GM12878 (cell line): ENCODE data around the gene CHD9. TPM values are rescaled to one million over a fixed set of nuclear protein-coding genes. Genes with fewer than 3 reads are reported as not detected.
A peak's percentile ranks its signal among the peaks of the same experiment; 100 is the strongest.

Experiments used
- ATAC-seq: fragments of 200-7000 bp; cut with Tn5 transposase; 3 replicates; pipeline ENCODE4 v1.9.1; 2020; ENCODE audit warnings: mild to moderate bottlenecking, moderate library complexity
- BruUV-seq: library from RNA; stranded (reverse); fragments of 400-500 nt; replicated peaks from 2 replicates; lab custom pipeline; 2021; lab: Mats Ljungman, UMichigan
- CTCF ChIA-PET: fragments of 300-600 bp; sonication (Branson Sonifier 250); formaldehyde crosslinking; extraction: SDS; loops from one replicate; lab custom pipeline; 2021; ENCODE audit warnings: inconsistent platforms; lab: Yijun Ruan, JAX
- POLR2A ChIA-PET: fragments of 350-600 bp; formaldehyde crosslinking; extraction: SDS; loops from one replicate; lab custom pipeline; 2021; ENCODE audit warnings: inconsistent platforms; lab: Charles Lee
- RAD21 ChIA-PET: fragments of 300-600 bp; sonication (Branson Sonifier 250); formaldehyde crosslinking; loops from one replicate; lab custom pipeline; 2023; ENCODE audit warnings: antibody characterized with exemption; ENCODE audit not compliant: unreplicated experiment; lab: Charles Lee
- SMC1A ChIA-PET: fragments of 300-600 bp; sonication (Branson Sonifier 250); formaldehyde crosslinking; loops from one replicate; lab custom pipeline; 2023; ENCODE audit not compliant: unreplicated experiment, uncharacterized antibody; lab: Charles Lee
- DNase-seq: peaks from one replicate; pipeline ENCODE4 v3.0.0-alpha.2; 2011; ENCODE audit warnings: low read depth, low spot score
- FAIRE-seq: peaks from 3 replicates; lab custom pipeline; 2011; peaks lifted over from hg19 to GRCh38; lab: Jason Lieb, UNC
- H2AFZ ChIP-seq: 2 replicates; pipeline ENCODE4 v1.6.0; 2011; ENCODE audit warnings: low read depth, low read length, control low read depth; ENCODE audit not compliant: control insufficient read depth
- H3K27ac ChIP-seq: 2 replicates; pipeline ENCODE4 v1.5.1; 2011; ENCODE audit warnings: control low read depth; ENCODE audit not compliant: control insufficient read depth, insufficient read depth
- H3K27me3 ChIP-seq, 2 experiments: replicated peaks in 1 of 2; 2 replicates each; pipeline versions ENCODE4 v1.6.0 to v1.6.1; 2011; ENCODE audit warnings: low read length in 1 of 2; ENCODE audit not compliant: control insufficient read depth in 2 of 2, insufficient read depth in 2 of 2
- H3K36me3 ChIP-seq, 2 experiments: 2 replicates each; pipeline ENCODE4 v1.5.1; 2011; ENCODE audit warnings: low read length in 1 of 2; ENCODE audit not compliant: control insufficient read depth in 2 of 2, insufficient read depth in 2 of 2
- H3K4me1 ChIP-seq: 2 replicates; pipeline ENCODE4 v1.6.1; 2011; ENCODE audit warnings: mild to moderate bottlenecking, low read length, moderate library complexity, mixed read lengths; ENCODE audit not compliant: control insufficient read depth, insufficient read depth
- H3K4me2 ChIP-seq: 2 replicates; pipeline ENCODE4 v1.6.0; 2011; ENCODE audit warnings: control low read depth; ENCODE audit not compliant: control insufficient read depth, insufficient read depth
- H3K4me3 ChIP-seq: fragments of 200-600 bp; sonication (generic); 2 replicates; pipeline ENCODE4 v1.5.1; 2016
- H3K79me2 ChIP-seq: 2 replicates; pipeline ENCODE4 v1.6.0; 2011; ENCODE audit warnings: low read length; ENCODE audit not compliant: control insufficient read depth, insufficient read depth
- H3K9ac ChIP-seq: 2 replicates; pipeline ENCODE4 v1.8.0; 2011; ENCODE audit warnings: low read length, control low read depth, mixed read lengths; ENCODE audit not compliant: control insufficient read depth, insufficient read depth
- H3K9me3 ChIP-seq: replicated peaks from 3 replicates; pipeline ENCODE4 v1.5.1; 2011; ENCODE audit warnings: mild to moderate bottlenecking, low read length; ENCODE audit not compliant: control insufficient read depth, insufficient read depth
- H4K20me1 ChIP-seq: 2 replicates; pipeline ENCODE4 v1.6.0; 2011; ENCODE audit not compliant: control insufficient read depth, insufficient read depth
- HSF1 ChIP-seq: fragments of 150-350 bp; IDR thresholded peaks from 2 replicates; pipeline ENCODE4 v1.6.1; 2014; ENCODE audit warnings: mild to moderate bottlenecking, low read depth, low read length
- PAX5 ChIP-seq: IDR thresholded peaks from 2 replicates; pipeline ENCODE4 v1.6.1; 2011; ENCODE audit warnings: low read depth, low read length, borderline replicate concordance
- RELB ChIP-seq: fragments of 450-650 bp; IDR thresholded peaks from 2 replicates; pipeline ENCODE4 v1.6.1; 2017; ENCODE audit warnings: low read depth, mild to moderate bottlenecking, moderate library complexity
- SMAD5 ChIP-seq: IDR thresholded peaks from 2 replicates; pipeline ENCODE4 v1.6.1; 2016; ENCODE audit warnings: antibody characterized with exemption, low read depth
- SPI1 ChIP-seq: IDR thresholded peaks from 2 replicates; pipeline ENCODE4 v1.6.1; 2011; ENCODE audit warnings: low read depth, mild to moderate bottlenecking, low read length, moderate library complexity, borderline replicate concordance; ENCODE audit not compliant: insufficient read depth
- SREBF1 ChIP-seq: IDR thresholded peaks from 2 replicates; pipeline ENCODE4 v1.6.1; 2012; ENCODE audit warnings: mild to moderate bottlenecking, low read length
- SUPT20H ChIP-seq: IDR thresholded peaks from 2 replicates; pipeline ENCODE4 v1.6.1; 2011; ENCODE audit warnings: low read depth, mild to moderate bottlenecking, low read length, moderate library complexity, borderline replicate concordance; ENCODE audit not compliant: control insufficient read depth
- YBX1 ChIP-seq: fragments of 450-650 bp; IDR thresholded peaks from 2 replicates; pipeline ENCODE4 v1.6.1; 2016; ENCODE audit warnings: antibody characterized with exemption
- ZZZ3 ChIP-seq: IDR thresholded peaks from 2 replicates; pipeline ENCODE4 v1.6.1; 2011; ENCODE audit warnings: low read depth; ENCODE audit not compliant: control insufficient read depth, insufficient read length
- WGBS: methylation state at CpG from one replicate; pipeline ENCODE4 v1.1.6; 2016; ENCODE audit warnings: low lambda C conversion rate; ENCODE audit not compliant: insufficient replicate concordance, insufficient coverage; ENCODE audit errors: missing lambda C conversion rate; 5-methylcytosine and 5-hydroxymethylcytosine counted together
- in situ Hi-C: fragments of 300-500 bp; cut with MboI; formaldehyde crosslinking; loops from 9 replicates; pipeline ENCODE4 v1.14.3; 2018; ENCODE audit warnings: mixed read lengths
- intact Hi-C: fragments of 100-400 bp; cut with micrococcal nuclease; formaldehyde crosslinking; loops from one replicate; pipeline ENCODE4 v1.14.2; 2022; ENCODE audit not compliant: unreplicated experiment
- polyA plus RNA-seq, 11 experiments: library from polyadenylated mRNA; depleted of rRNA in 4 of 11; unstranded in 6 of 11; stranded (reverse) in 5 of 11; fragments of >200 nt; fragmentation: Nextera tagmentation in 4 of 11; fragmentation: Illumina TruSeq in 1 of 11; extraction: Ambion mirVana in 4 of 11; extraction: Trizol in 1 of 11; gene quantifications; 1 replicate in 1 of 11; 2 replicates in 10 of 11; pipeline versions ENCODE4 v1.2.1 to v1.2.3, GENCODE V29; 2011 to 2016; ENCODE audit warnings: inconsistent platforms in 2 of 11, missing spikeins in 2 of 11, low read depth in 1 of 11
- total RNA-seq, 4 experiments: library from RNA; depleted of rRNA in 3 of 4; stranded (reverse); fragments of >200 nt in 3 of 4; fragmentation: Illumina TruSeq in 1 of 4; extraction: Trizol in 1 of 4; gene quantifications; 2 replicates each; pipeline versions ENCODE4 v1.2.1 to v1.2.3, GENCODE V29; 2013 to 2021
- TF ChIP-seq, protein P1 (sequence below): fragments of 450-650 bp; IDR thresholded peaks from 2 replicates; pipeline ENCODE4 v1.6.1; 2017; ENCODE audit warnings: mild to moderate bottlenecking, moderate library complexity
- TF ChIP-seq, protein P2 (sequence below): fragments of 450-650 bp; IDR thresholded peaks from 2 replicates; pipeline ENCODE4 v1.6.1; 2017; ENCODE audit warnings: borderline replicate concordance

Gene CHD9
- total and polyA plus RNA-seq, 10 of the 15 experiments (the other 5 are each of a cell fraction or from before 2014, with no cell fraction given): 29.2 to 95.7 (median 54.3) TPM

DNA sequence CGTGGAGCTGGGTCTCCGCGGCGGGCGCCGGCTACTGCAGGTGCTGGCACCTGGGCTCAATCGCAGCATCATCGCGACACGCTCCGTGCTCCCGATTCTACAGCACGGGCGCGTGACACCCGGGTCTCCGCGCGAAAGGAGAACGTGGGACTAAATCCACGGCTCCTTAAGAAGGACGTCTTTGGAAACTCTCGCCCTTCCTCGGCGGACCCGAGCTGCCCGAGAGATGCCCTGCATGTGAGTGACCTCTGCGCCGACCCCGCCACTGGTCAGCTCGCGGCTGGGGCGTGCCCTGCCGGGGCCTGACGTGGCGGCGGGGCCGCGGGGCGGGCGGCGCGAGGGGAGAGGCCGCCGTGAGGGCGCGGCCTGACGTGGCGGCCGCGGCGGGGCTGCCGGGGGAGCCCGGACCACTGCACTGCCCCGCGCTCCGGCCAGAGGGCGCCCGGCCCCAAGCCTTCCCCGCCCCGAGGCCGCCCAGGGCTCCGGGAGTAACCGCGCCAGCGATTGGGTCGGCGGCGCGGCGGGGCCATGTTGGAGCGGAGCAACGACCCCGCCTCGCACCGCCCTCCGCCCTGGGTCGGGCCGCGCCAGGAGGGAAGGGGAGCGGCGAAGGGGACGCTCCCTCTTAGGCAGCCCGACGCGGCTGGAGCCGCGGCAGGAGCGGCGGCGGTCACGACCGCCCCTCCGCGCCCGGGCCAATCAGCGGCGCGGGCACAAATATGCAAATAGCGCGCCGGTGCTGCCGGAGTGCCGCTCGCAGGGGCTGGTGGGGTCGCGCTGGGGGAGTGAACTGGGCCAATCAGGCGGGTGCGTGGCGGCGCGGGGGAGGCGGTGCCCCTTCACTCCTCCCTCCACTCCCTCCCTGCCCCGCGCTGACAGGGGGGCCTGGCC, 75.6 kb downstream of the CHD9 start (continued):
- TF ChIP-seq, protein P1, sequence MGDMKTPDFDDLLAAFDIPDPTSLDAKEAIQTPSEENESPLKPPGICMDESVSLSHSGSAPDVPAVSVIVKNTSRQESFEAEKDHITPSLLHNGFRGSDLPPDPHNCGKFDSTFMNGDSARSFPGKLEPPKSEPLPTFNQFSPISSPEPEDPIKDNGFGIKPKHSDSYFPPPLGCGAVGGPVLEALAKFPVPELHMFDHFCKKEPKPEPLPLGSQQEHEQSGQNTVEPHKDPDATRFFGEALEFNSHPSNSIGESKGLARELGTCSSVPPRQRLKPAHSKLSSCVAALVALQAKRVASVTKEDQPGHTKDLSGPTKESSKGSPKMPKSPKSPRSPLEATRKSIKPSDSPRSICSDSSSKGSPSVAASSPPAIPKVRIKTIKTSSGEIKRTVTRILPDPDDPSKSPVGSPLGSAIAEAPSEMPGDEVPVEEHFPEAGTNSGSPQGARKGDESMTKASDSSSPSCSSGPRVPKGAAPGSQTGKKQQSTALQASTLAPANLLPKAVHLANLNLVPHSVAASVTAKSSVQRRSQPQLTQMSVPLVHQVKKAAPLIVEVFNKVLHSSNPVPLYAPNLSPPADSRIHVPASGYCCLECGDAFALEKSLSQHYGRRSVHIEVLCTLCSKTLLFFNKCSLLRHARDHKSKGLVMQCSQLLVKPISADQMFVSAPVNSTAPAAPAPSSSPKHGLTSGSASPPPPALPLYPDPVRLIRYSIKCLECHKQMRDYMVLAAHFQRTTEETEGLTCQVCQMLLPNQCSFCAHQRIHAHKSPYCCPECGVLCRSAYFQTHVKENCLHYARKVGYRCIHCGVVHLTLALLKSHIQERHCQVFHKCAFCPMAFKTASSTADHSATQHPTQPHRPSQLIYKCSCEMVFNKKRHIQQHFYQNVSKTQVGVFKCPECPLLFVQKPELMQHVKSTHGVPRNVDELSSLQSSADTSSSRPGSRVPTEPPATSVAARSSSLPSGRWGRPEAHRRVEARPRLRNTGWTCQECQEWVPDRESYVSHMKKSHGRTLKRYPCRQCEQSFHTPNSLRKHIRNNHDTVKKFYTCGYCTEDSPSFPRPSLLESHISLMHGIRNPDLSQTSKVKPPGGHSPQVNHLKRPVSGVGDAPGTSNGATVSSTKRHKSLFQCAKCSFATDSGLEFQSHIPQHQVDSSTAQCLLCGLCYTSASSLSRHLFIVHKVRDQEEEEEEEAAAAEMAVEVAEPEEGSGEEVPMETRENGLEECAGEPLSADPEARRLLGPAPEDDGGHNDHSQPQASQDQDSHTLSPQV: 0 out of 2 replicates have a peak, but pooled peaks have one; percentile 34
- TF ChIP-seq, all 136 proteins: peak for 46

DNA sequence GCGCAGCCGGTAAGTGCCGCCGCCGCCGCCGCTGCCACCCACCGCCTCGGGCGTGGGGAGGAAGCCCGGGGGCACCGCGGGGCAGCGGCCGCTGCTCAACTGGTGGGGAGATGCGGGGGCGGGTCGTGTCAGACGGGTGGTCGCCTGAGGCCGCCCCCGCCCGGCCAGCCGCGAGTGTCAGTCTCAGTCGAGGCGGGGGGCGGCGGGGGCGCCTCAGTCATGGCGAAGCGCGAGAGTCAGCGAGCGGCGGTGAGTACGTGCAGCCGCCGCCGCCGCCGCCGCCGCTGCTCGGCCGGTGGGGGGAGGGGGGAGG, 76.2 kb downstream of the CHD9 start:
- ATAC-seq (no peak), FAIRE-seq (no peak), DNase-seq (no peak)
- H3K4me1 ChIP-seq: peaks cover 20% of the 10 kb centered on the region
- H2AFZ ChIP-seq: peak overlapping the region; percentile 16; the same call in 1 of the 2 replicates
- peak overlapping the region; percentile 79 for H3K27ac ChIP-seq
- RAD21 ChIA-PET: no interaction called here
- WGBS: no CpG with 5 or more reads among the region's 46 CpGs
- peaks cover 29% of the 10 kb centered on the region for H3K79me2 ChIP-seq
- H3K9me3 ChIP-seq: no peaks in the 10 kb centered on the region; the same call in 2 of the 3 replicates
- H3K36me3 ChIP-seq: no peaks in the 10 kb centered on the region; a peak in 1 of 4 replicates
- H3K27me3 ChIP-seq: no peaks in the 10 kb centered on the region
- intact Hi-C loops: loop anchor here (2.0 kb wide), 1 partner anchor 30 kb away; no protein-coding TSS in a partner anchor
- POLR2A ChIA-PET: no interaction called here
- no peaks in the 10 kb centered on the region for H4K20me1 ChIP-seq
- in situ Hi-C loops: loop anchor here (5.0 kb wide), 1 partner anchor 76 kb away; no protein-coding TSS in a partner anchor
- BruUV-seq: no TSS peak
- H3K9ac ChIP-seq: peak overlapping the region; percentile 75
- TF ChIP-seq ZZZ3 (no peak), SPI1 (no peak), RELB (no peak), PAX5 (no peak), SREBF1 (no peak), YBX1 (no peak), SUPT20H (no peak), HSF1 (no peak), SMAD5 (no peak)
- TF ChIP-seq, protein P2, sequence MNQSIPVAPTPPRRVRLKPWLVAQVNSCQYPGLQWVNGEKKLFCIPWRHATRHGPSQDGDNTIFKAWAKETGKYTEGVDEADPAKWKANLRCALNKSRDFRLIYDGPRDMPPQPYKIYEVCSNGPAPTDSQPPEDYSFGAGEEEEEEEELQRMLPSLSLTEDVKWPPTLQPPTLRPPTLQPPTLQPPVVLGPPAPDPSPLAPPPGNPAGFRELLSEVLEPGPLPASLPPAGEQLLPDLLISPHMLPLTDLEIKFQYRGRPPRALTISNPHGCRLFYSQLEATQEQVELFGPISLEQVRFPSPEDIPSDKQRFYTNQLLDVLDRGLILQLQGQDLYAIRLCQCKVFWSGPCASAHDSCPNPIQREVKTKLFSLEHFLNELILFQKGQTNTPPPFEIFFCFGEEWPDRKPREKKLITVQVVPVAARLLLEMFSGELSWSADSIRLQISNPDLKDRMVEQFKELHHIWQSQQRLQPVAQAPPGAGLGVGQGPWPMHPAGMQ: no peak
- TF ChIP-seq, all 136 proteins: peak for 0
- Histone ChIP-seq H3K4me2 (no peak overlapping the region), H3K4me3 (peak overlapping the region; percentile 67)
- ChIA-PET CTCF (no interaction called here), SMC1A (no interaction called here)
